ENCODE data around the gene PAK6. TPM values are rescaled to one million over a fixed set of nuclear protein-coding genes. Genes with fewer than 3 reads are reported as not detected.

PAK6 gene
- total RNA-seq, 1 donor from 2014 or later, result 0.26 TPM

DNA sequence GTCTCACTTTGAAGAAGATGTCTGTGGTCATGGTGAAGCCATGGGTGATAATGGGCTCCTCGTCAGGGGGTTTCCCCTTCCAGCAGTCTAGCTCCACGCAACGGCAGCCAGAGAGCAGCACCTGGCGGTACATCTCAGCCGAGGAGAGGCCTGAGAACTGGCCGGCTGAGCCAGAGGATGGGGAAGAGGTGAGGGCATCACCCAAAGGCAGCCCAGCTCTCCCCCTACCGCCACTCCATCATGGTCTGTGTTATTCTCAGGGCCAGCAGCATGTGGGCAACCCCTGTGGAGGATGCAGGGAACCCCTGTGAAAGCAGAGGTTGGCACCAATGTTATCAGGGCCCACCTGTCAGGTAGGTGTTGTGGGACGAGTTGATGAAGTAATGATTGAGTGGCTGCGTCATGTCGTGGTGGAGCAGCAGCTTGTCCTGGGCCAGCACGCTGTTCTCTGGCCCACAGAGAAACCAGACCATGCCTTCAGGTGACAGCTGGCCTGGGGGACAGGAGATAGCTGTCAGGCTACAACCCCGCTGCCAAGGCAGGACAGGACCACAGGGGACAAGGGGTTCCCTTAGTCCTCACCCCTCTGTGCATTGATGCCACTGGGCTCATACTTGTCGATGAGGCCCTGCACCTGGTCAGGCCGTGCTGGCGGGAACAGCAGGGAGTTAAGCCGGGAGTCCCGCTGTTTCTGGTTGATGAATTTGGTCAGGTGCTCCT is 59.5 kb downstream of the PAK6 start:
- no peaks in the 10 kb centered on the region for H3K4me1 Mint-ChIP-seq (ENCODE audit: low read depth)
- DNase-seq (ENCODE audit: low spot score), result no peak
- intact Hi-C loops (cut with micrococcal nuclease), result no loop called here
- H3K4me3 Mint-ChIP-seq, result no peak overlapping the region
- H3K9me3 Mint-ChIP-seq, result peaks cover 5% of the 10 kb centered on the region
- peaks cover 39% of the 10 kb centered on the region for H3K36me3 Mint-ChIP-seq (ENCODE audit: low read depth)
- H3K27me3 Mint-ChIP-seq (ENCODE audit: insufficient read depth), result no peaks in the 10 kb centered on the region
- H3K27ac Mint-ChIP-seq, result no peak overlapping the region

- Mint-ChIP-seq H3K9me3 (peaks cover 5% of the 10 kb centered on the region), H3K4me3 (no peak overlapping the region), H3K36me3 (ENCODE audit: low read depth) (peaks cover 44% of the 10 kb centered on the region), H3K4me1 (ENCODE audit: low read depth) (peaks cover 4% of the 10 kb centered on the region), H3K27ac (no peak overlapping the region), H3K27me3 (ENCODE audit: insufficient read depth) (no peaks in the 10 kb centered on the region)
- intact Hi-C loops (cut with micrococcal nuclease), result no loop called here
- no peak for DNase-seq (ENCODE audit: low spot score)
Observed at GRCh38 chr15:40300367-40300766, 61.5 kb downstream of the PAK6 start.

GRCh38 chr15:40300771-40301170 is 61.9 kb downstream of the PAK6 start:
- Mint-ChIP-seq H3K36me3 (ENCODE audit: low read depth) (peaks cover 44% of the 10 kb centered on the region), H3K4me3 (no peak overlapping the region), H3K9me3 (peaks cover 5% of the 10 kb centered on the region), H3K27ac (no peak overlapping the region), H3K27me3 (ENCODE audit: insufficient read depth) (no peaks in the 10 kb centered on the region), H3K4me1 (ENCODE audit: low read depth) (peaks cover 6% of the 10 kb centered on the region)
- intact Hi-C loops (cut with micrococcal nuclease), result no loop called here
- no peak for DNase-seq (ENCODE audit: low spot score)

GRCh38 chr15:40301467-40302179 is 62.8 kb downstream of the PAK6 start:
- Mint-ChIP-seq H3K27me3 (ENCODE audit: insufficient read depth) (no peaks in the 10 kb centered on the region), H3K27ac (no peak overlapping the region), H3K4me1 (ENCODE audit: low read depth) (peaks cover 14% of the 10 kb centered on the region), H3K36me3 (ENCODE audit: low read depth) (peaks cover 42% of the 10 kb centered on the region), H3K4me3 (no peak overlapping the region), H3K9me3 (peaks cover 5% of the 10 kb centered on the region)
- DNase-seq (ENCODE audit: low spot score), result no peak
- intact Hi-C loops (cut with micrococcal nuclease), result no loop called here

GRCh38 chr15:40302288-40302886 is 63.5 kb downstream of the PAK6 start:
- DNase-seq (ENCODE audit: low spot score), result no peak
- no peaks in the 10 kb centered on the region for H3K27me3 Mint-ChIP-seq (ENCODE audit: insufficient read depth)
- no peak overlapping the region for H3K4me3 Mint-ChIP-seq
- H3K36me3 Mint-ChIP-seq (ENCODE audit: low read depth), result peaks cover 36% of the 10 kb centered on the region
- H3K27ac Mint-ChIP-seq, result no peak overlapping the region
- intact Hi-C loops (cut with micrococcal nuclease), result no loop called here
- H3K9me3 Mint-ChIP-seq, result peaks cover 5% of the 10 kb centered on the region
- peaks cover 18% of the 10 kb centered on the region for H3K4me1 Mint-ChIP-seq (ENCODE audit: low read depth)

GRCh38 chr15:40302981-40303380 is 64.1 kb downstream of the PAK6 start:
- intact Hi-C loops (cut with micrococcal nuclease), result no loop called here
- H3K9me3 Mint-ChIP-seq, result peaks cover 5% of the 10 kb centered on the region
- no peak overlapping the region for H3K27ac Mint-ChIP-seq
- H3K4me1 Mint-ChIP-seq (ENCODE audit: low read depth), result peaks cover 18% of the 10 kb centered on the region
- no peak overlapping the region for H3K4me3 Mint-ChIP-seq
- DNase-seq (ENCODE audit: low spot score), result no peak
- H3K36me3 Mint-ChIP-seq (ENCODE audit: low read depth), result peaks cover 33% of the 10 kb centered on the region
- H3K27me3 Mint-ChIP-seq (ENCODE audit: insufficient read depth), result no peaks in the 10 kb centered on the region

DNA sequence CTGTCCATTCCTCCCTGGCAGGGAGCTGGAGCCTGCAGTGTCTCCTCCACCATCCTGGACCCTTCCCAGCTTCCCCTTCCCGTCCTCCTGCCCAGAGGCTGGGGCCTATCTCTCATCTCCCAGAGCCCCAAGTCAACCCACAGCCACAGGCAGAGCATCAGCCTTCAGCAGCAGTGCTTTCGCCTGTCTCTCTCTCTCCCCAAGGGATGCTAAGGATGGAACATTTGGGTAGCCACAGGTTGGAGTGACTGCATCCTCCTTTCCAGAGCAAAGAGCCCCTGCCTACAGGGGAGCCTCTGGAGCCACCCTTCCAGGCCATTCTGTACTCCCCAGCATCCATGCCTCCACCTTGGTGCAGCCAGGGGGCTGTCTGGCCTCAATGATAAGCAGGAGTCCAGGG is 64.7 kb downstream of the PAK6 start:
- intact Hi-C loops (cut with micrococcal nuclease), result no loop called here
- H3K9me3 Mint-ChIP-seq, result peaks cover 5% of the 10 kb centered on the region
- no peak overlapping the region for H3K4me3 Mint-ChIP-seq
- DNase-seq (ENCODE audit: low spot score), result no peak
- H3K36me3 Mint-ChIP-seq (ENCODE audit: low read depth), result peaks cover 33% of the 10 kb centered on the region
- no peaks in the 10 kb centered on the region for H3K27me3 Mint-ChIP-seq (ENCODE audit: insufficient read depth)
- no peak overlapping the region for H3K27ac Mint-ChIP-seq
- H3K4me1 Mint-ChIP-seq (ENCODE audit: low read depth), result peaks cover 21% of the 10 kb centered on the region

- peaks cover 23% of the 10 kb centered on the region for H3K36me3 Mint-ChIP-seq (ENCODE audit: low read depth)
- intact Hi-C loops (cut with micrococcal nuclease), result no loop called here
- H3K27ac Mint-ChIP-seq, result no peak overlapping the region
- H3K4me3 Mint-ChIP-seq, result no peak overlapping the region
- peaks cover 37% of the 10 kb centered on the region for H3K4me1 Mint-ChIP-seq (ENCODE audit: low read depth)
- no peak for DNase-seq (ENCODE audit: low spot score)
- H3K9me3 Mint-ChIP-seq, result no peaks in the 10 kb centered on the region
- peaks cover 4% of the 10 kb centered on the region for H3K27me3 Mint-ChIP-seq (ENCODE audit: insufficient read depth)
Observed at GRCh38 chr15:40305281-40305680, 66.4 kb downstream of the PAK6 start.

DNA sequence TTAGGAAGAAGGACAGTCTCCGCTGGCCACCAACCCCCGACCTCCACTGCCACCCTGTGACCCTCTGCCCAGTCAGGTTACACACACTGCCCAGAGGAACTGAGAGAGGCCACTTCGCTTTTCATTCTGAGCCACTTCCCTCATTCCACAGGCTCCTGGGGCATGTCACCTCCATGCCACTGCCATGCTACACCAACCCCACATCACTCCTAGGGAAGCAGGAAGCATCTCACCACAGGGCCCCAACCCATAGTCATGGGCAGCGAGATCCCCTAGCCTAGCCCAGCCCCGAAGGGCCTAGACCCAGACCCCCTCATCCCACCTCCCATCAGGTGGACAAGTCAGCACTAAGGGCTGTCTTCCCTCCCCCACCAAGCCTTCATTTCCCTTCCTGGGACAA is 67.5 kb downstream of the PAK6 start:
- Mint-ChIP-seq H3K36me3 (ENCODE audit: low read depth) (peaks cover 15% of the 10 kb centered on the region), H3K4me3 (peak overlapping the region; percentile 92), H3K27me3 (ENCODE audit: insufficient read depth) (peaks cover 8% of the 10 kb centered on the region), H3K9me3 (no peaks in the 10 kb centered on the region), H3K27ac (peak overlapping the region; percentile 98), H3K4me1 (ENCODE audit: low read depth) (peaks cover 37% of the 10 kb centered on the region)
- no peak for DNase-seq (ENCODE audit: low spot score)
- intact Hi-C loops (cut with micrococcal nuclease), result no loop called here

DNA sequence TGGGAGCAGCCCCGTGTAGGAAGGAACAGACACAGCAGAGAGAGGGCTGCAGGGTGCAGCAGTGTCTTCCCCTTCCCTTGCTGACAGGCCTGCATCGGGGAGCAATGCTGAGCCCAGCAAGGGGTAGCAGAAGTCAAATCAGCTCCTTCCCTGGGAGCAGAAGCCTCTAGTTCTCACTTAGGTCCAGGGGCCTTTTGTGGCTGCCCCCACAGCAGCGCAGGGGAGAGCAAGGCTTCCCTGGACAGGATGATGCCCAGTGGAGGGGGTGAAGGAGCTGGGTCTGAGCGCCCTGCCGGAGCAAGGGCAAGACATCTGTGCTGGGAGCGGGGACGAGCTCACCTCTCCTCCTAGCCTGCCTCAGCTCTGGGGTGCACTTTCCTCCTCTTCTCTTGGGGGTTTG is 68.0 kb downstream of the PAK6 start:
- Mint-ChIP-seq H3K27me3 (ENCODE audit: insufficient read depth) (peaks cover 10% of the 10 kb centered on the region), H3K27ac (peak overlapping the region; percentile 98), H3K4me3 (peak overlapping the region; percentile 92), H3K36me3 (ENCODE audit: low read depth) (peaks cover 10% of the 10 kb centered on the region), H3K4me1 (ENCODE audit: low read depth) (peaks cover 37% of the 10 kb centered on the region), H3K9me3 (no peaks in the 10 kb centered on the region)
- intact Hi-C loops (cut with micrococcal nuclease), result loop anchor here (1.0 kb wide), 2 partner anchors 31 to 75 kb away; partner anchors contain the start of gene KNSTRN
- no peak for DNase-seq (ENCODE audit: low spot score)

DNA sequence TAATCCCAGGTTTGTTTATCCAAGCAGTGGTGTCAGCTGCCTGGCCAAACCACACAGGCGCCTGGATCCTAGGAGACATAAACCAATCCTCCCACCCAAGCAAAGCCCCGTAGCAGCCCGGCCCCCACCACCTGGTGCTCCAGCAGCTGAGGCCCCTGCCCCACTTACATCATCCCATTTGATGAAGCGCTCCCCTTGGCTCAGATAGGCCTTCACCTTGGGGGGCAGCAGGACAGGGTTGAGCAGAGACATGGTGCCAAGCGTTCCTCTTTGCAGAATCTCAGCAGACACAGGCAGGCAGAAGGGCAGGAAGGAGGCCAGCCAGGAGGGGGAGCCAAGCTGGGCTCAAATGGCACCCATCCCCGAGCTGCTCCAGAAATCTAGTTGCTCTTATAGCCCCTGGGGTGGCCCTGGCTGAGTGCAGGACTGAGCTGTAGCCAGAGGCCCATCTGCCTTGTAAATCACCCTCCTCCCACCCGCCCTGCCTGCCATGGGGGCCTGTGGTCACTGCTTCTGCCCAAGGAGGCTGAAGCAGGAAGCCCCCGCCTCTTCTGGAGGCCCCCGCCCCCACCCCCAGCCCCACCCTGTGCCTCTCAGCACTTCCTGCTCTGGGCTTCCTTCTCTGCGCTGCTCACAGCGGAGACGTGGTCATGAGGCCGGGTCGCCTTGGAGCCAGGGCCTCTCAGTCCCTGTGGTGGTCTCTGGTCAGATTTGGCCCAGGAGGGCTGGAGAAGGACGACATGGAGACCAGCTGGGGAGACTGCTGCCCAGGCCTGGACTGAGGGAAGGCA is 68.8 kb downstream of the PAK6 start, which contains the start of gene PLCB2:
Gene PLCB2 (minus strand): TSS at position 515 of the 791 bp plus-strand sequence. CDS start 263 bp downstream, at position 252.
- Mint-ChIP-seq H3K27me3 (ENCODE audit: insufficient read depth) (peaks cover 16% of the 10 kb centered on the region), H3K9me3 (no peaks in the 10 kb centered on the region), H3K4me3 (peak within 1 kb of the TSS; percentile 92), H3K4me1 (ENCODE audit: low read depth) (peaks cover 37% of the 10 kb centered on the region), H3K36me3 (ENCODE audit: low read depth) (peaks cover 7% of the 10 kb centered on the region), H3K27ac (peak within 1 kb of the TSS; percentile 98)
- peak; percentile 62 for DNase-seq (ENCODE audit: low spot score)
- intact Hi-C loops (cut with micrococcal nuclease), result loop anchor here (1.0 kb wide), 3 partner anchors 16 to 75 kb away; partner anchors contain the start of genes INAFM2 and KNSTRN

GRCh38 chr15:40309344-40309862 is 70.5 kb downstream of the PAK6 start:
- Mint-ChIP-seq H3K4me1 (ENCODE audit: low read depth) (peaks cover 37% of the 10 kb centered on the region), H3K27me3 (ENCODE audit: insufficient read depth) (peaks cover 32% of the 10 kb centered on the region), H3K4me3 (peak overlapping the region; percentile 92), H3K36me3 (ENCODE audit: low read depth) (no peaks in the 10 kb centered on the region), H3K27ac (peak overlapping the region; percentile 98), H3K9me3 (no peaks in the 10 kb centered on the region)
- DNase-seq (ENCODE audit: low spot score), result no peak
- intact Hi-C loops (cut with micrococcal nuclease), result no loop called here

Measured in activated T-helper 1 cell treated with anti-CD3 and anti-CD28 coated beads, Interleukin-12 subunit alpha, Interleukin-12 subunit beta, Interleukin-2, Interleukin-4 antibody, amounts not matched to agents 30 ng/mL and 10 ng/mL and 1 ng/mL, durations not matched to agents 14 hours and 24 hours and 36 hours (primary cell).